GM19193 (cell line): ENCODE data around the gene PITPNM3.

Experiments
- POLR2A ChIP-seq: IDR thresholded peaks from 4 replicates; pipeline ENCODE4 v1.6.1; 2011; ENCODE audit not compliant: insufficient read depth, insufficient read length; ENCODE audit errors: extremely low read depth

The PITPNM3 gene

DNA sequence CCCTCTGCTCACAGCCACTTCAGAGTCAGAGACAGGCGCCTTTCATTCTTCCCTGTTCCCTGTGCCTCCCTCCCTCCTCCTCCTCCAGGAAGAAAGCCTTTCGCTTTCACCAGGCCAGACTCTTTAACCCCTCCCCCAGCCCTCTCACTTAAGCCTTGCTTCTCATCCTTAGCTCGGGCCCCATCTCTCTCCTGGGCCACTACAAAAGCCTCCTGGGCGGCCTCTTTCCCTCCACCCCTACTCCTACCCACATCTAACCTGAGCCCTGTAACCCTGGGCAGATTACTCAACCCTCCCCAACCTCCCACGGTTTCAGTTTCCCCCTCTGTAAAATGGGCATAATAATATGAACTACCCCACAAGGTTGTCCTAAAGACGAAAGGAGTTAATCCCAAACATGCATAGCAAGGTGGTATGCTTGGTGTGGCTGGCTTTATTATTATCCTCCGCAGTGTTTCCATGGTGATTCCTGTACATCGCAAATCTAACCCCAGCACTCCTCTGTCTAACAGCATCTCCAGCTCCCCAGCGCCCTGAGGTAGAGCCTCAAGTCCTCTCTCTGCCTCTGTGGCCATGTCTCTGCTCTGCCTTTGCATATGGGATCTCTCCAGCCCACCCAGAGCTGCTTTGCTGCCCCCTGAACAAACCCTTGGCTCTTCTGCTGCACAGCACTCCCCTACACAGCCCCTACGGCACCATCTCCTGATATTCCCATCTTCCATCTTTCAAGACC lies 94.4 kb downstream of the PITPNM3 start:
- TF ChIP-seq POLR2A, result no peak

DNA sequence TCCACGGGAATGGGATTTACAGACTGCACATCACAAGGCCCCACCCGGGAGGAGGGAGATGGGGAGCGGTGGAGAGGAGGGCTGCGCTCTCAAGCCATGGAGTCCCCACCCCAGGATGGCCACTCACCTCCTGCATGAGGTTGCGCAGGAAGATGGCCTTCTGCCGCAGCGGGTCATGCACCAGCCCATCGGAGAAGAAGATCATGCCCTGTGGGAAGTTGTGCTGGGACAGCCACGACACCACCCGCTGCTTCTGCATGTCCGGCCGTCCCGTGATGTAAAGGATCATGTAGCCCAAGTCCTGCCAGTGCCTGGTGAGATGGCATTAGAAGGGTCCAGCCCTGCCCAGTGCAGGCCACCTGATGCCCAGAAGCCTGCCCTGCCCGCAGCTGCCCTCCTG lies 95.1 kb downstream of the PITPNM3 start:
- no peak for TF ChIP-seq POLR2A

DNA sequence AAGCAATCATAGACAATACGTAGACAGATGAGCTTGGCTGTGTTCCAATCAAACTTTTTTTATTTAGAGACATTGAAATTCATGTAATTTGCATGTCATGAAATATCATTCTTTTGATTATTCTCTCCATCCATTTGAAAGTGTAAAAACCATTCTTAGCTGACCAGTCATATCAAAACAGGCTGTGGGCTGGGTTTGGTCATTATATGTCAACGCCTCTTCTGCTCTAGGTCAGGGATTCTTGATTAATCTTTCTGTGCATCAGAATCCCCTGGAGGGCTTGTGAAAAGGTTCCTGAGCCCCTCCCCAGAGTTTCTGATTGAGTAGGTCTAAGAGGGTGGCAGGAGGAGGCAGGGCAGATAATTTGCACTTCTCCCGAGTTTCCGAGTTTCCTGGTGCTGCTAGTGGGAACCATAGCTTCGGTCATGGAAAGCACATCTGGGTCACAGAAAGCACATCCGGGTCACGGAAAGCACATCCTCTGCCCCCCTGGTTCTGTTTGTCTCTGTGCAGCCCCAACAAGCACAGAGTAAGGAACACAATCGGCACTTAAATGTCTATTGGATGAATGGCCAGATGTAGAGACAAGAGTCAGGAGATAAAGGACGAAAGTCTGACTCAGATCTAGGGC lies 95.7 kb downstream of the PITPNM3 start:
- TF ChIP-seq POLR2A, result no peak

DNA sequence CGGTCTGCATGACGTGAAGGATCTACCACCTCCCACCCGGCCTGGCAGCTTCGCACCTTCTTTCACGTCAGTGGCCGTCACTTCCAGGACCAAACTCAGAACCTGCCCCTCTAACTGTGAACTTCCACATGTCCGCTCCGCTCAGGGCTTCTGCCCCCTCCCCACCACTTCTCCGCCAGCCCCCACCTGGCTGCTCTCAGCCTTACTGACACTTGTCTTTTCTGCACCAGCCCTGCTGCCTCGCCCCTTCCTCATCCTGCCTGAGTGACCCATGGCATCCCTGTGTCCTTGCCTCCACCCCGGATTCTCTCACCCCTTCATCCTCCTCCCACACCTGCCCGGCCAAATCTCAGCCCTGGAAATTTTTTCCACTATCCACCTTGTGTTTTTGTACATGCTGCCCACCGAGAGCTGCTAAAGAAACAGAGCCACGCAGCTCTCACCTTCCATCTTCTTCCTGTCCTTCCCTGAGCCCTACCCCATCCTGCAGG lies 97.8 kb downstream of the PITPNM3 start:
- TF ChIP-seq POLR2A, result no peak

DNA sequence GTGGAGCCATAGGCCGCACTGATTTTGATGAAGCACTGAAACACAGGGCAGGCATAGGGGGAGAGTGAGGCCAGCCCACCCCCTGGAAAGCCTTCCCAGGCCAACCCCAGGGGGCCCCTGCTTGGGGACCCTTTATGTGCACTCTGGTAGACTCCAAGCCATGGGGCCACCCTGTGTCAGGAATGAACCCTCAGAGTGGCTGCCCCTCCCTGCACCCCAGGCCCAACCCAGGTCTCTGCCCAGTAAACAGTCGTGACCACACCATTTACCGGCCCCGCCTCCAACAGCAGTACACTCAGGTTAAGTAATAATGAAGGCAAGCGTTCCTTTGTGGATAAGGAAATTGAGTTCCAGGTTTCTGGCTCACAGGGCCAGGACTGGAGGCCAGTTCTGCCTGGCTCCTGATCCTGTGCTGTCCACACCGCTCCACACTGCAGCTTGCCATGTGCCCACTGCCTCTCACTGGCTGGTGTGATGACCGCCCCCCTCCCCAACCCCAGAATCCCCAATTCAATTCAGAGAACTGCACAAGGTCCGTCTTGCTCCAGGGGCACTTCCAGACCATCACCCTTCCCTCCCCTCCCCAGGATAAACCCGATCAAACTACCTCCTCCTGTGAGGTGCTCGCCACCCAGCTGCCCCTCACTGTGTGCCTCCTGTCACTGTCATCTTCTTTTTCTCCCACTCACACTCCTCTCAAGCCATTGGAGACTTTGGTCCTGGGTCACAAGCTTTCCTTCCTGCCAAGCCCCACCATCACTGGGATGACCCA lies 98.5 kb downstream of the PITPNM3 start:
- no peak for TF ChIP-seq POLR2A

DNA sequence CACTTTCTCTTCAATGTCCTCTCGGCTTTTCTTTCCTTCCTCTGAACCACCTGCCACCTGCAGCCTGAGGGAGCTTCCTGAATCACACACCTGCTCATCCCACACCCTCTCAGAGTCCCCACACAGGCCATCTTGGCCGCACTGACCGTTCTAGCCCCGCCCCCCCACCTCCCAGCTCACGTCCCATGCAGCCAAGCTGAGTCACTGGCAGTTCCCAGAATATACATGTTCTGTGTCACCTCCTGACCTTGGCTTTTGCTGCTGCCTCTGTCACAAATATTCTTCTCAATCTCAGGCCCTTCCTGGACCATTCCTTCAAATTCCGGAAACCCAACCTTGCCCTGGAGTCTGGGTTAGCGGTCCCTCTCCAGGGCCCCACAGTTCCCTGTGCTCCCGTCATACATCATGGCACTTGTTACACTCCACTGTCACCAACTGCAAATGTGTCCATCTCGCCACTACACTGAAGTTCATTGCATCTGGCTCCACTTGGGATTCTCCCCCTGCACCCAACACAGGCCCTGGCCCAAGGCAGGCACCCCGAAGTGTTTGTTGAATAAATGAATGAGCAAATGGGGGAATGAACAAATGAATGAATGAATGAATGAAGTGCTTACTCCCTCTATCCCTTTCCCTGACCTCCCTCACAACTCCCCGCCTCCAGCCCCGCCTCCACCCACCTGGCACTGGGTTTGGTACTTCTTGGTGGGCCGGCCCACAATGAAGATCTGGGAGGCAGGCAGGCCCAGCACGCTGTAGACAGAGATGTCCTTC lies 99.3 kb downstream of the PITPNM3 start:
- TF ChIP-seq POLR2A, result no peak

DNA sequence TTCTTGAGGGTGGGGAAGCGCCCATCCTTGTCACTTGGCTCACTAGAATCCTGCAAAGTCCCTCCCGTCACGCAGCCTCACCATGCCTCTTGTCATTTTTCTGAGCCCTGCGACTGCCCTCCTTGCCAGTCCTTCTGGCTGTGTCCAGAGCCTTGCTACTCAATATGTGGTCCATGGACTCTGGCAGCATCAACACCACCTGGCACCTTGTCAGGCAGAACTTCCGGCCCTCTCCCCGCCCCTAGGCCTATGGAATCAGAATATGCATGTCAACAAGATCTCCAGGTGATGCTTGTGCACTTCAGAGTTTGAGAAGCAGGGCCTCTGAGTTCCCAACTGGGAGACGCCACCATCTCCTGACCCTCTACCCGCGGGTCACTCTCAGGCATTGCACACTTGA lies 100.0 kb downstream of the PITPNM3 start:
- TF ChIP-seq POLR2A, result no peak

DNA sequence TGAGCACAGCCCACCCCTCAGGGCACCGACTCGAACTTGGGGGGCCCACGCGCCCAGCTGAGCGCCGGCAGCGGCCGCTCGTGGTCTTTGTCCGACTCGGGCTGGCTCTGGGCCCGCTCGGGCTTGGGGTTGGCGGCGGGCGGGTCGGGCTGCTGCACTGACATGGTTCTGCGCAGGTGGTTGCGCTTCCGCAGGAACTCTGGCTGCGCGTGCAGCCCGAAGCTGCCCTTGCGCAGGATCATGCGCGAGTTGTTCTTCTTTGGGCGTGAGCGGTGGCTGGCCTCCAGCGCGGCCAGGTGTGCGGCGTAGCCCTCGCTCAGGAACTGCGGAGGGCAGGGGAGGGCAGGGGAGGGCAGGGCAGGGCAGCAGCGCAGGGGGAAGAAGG lies 101.0 kb downstream of the PITPNM3 start:
- TF ChIP-seq POLR2A, result no peak

DNA sequence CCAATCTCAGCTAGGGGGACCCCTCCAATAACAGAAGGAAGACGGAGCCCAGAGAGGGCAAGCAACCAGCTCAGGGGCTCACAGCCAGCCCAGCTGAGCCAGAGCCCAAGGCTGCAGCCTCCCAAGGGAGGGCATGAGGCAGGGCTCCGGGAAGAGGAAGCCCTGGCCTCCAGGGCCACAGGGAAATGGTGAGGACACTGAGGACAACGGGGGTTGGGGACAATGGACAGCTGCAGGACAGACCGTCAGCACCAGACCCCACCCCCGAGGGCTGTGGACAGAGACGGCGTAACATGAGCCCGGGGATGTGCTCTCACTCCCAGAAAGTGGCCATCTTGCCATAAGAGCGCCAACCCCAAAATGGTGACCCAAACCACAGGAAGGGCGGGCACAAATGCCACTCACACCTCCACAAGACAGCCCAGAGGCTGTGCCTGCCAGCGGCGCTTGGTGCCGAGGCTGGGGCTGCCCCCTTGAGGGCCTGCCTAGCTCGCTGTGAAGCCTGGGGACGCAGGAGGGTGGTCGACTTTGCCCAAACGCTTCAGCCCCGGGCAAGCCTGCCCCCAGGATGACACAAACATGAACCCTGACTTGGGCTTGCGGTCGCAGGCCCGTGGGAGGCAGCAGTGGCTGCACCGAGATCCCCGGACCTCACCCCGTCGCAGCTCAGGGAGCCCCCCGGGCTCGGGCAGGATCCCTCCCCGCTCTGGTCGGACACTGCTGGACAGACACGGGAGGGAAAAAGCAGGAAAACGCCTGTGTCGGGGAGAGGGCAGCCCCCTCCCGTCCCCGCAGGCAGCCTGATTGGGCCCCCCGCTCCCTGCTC lies 101.6 kb downstream of the PITPNM3 start:
- TF ChIP-seq POLR2A, result no peak

DNA sequence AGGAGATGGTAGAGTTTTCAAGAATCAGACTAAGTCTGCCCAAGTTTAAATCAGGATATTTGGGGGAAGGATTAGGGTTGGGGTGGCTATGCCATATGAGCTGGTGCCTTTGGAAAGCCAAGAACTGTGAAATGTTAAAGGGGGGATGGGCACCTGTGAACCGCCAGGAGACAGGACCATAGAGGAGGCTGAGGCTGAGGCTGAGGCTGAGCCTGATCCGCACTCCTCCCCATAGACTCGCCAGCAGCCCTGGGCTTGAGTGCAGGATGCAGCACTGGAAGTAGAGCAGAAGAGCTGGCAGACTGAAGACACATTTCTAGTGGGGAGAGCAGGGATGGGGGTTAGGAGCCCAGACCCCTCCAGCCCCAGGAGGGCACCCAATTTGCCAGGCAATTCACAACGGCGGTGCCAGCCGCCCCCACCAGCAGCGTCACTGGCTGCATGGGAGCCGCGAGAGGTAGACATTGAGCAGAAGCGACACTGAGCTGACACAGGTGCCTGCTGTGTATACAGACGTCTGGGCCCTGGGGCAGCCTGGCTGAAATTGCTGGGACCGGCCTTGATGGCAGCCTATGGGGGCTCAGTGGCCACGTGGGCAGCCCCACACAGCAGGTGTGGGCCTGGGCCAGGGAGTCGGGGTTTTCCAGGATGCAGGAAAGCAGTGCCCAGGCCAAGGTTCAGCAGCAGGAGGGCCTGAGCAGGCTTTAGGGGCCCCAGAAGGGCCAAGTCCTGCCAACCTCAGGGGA lies 102.9 kb downstream of the PITPNM3 start:
- no peak for TF ChIP-seq POLR2A

DNA sequence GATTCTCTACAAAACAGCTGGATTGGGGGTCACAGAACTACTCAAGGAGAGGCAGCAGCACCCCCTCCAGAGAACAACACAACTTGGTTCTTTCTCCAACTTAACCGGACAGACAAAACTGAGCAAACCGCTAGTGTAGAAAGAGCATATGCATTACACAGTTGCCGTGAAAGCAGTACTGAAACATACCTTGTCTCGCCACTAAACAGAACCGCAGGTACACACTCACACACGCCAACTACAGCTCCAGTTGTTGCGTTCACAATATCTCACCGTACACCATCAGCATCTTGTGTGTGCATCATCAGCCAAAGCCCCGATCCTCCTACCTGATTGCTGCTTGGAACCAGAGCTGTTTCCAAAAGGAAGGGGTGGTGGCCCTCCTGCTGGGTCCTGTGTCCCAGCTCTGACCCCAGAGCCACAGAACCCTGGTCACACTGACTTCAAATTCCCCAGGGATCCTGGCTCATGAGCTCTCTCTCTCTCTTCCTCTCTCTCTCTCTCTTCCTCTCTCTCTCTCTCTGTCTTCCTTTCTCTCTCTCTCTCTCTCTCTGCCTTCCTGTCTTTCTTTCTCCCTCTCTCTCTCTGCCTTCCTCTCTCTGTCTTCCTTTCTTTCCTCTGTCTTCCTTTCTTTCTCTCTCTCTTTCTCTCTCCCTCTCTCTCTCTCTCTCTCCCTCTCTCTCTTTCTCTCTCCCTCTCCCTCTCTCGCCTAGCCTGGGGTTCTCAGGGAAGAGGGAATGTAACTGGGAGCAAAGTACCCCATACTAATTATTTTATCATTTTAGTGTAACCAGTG lies 103.7 kb downstream of the PITPNM3 start:
- no peak for TF ChIP-seq POLR2A

DNA sequence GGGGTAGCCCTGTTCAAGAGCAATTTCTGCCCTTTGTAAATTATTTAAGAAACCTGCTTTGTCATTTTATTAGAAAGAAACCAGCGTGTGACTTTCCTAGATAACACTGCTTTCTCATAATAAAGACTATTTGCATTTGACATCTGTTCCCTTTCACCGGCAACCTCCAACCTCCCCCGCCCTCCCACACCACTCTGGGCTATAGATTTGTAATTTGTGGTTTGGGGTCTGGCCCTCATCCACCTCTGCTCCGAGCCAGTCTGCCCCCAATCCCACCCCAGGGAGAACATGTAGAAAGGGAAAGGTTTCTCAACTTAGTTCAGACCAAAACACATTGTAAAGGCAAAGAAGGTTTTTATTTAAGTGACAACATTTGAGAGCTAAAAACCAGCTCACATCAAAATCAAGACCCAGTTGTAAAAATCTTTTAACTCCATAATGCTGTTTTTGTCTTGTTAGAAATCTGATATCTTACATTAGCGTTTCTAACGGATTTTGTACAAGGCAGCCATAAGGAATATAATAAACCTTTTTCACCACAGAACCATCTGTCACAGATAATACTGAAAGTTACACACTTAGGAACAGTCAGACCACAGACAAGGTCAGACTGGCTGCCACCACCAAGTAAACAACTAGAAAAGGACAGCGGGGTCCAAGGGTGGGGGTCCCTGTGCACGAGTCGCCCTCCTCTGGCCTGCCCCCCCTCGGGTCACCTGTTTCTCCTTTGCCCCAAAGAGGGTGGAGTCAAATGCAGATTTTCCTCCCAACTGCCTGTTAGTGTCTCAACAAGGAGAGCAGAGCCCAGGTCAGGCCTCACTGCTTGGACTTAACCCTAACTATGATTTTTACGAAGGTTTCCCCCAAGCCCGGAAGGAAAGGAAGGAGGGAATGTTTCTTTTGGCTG lies 105.2 kb downstream of the PITPNM3 start:
- TF ChIP-seq POLR2A, result no peak
